ENCODE measurements around the gene ATP6V1G3.
"Not testable (repeated sequence)": the region's sequence is repeated elsewhere in the genome, so short reads cannot be mapped to it uniquely, and the experiment has no call there.

ATP6V1G3 gene

GRCh38 chr1:198540580-198540979 lies at the start of gene ATP6V1G3:
ATP6V1G3 (minus strand) TSS chr1:198540680; CDS start chr1:198540650, 30 bp downstream.
- no peak for DNase-seq (ENCODE audit: low read depth in 1 of 2, low spot score in 1 of 2)

- no peak for DNase-seq (ENCODE audit: low read depth in 1 of 2, low spot score in 1 of 2)
Measured at GRCh38 chr1:198588845-198589244, 48.4 kb upstream of the ATP6V1G3 start.

- no peak for DNase-seq (ENCODE audit: low read depth in 1 of 2, low spot score in 1 of 2)
Measured at GRCh38 chr1:198584163-198584562, 43.7 kb upstream of the ATP6V1G3 start.

GRCh38 chr1:198583209-198583802 lies 42.8 kb upstream of the ATP6V1G3 start:
- not testable (repeated sequence) for DNase-seq (ENCODE audit: low read depth in 1 of 2, low spot score in 1 of 2)

GRCh38 chr1:198577444-198577843 lies 37.0 kb upstream of the ATP6V1G3 start:
- DNase-seq (ENCODE audit: low read depth in 1 of 2, low spot score in 1 of 2), result no peak

GRCh38 chr1:198575798-198576641 lies 35.5 kb upstream of the ATP6V1G3 start:
- DNase-seq (ENCODE audit: low read depth in 1 of 2, low spot score in 1 of 2), result no peak

GRCh38 chr1:198575292-198575691 lies 34.8 kb upstream of the ATP6V1G3 start:
- DNase-seq (ENCODE audit: low read depth in 1 of 2, low spot score in 1 of 2), result no peak

GRCh38 chr1:198574325-198574724 lies 33.8 kb upstream of the ATP6V1G3 start:
- no peak for DNase-seq (ENCODE audit: low read depth in 1 of 2, low spot score in 1 of 2)

- DNase-seq (ENCODE audit: low read depth in 1 of 2, low spot score in 1 of 2), result no peak
Measured at GRCh38 chr1:198564716-198565115, 24.2 kb upstream of the ATP6V1G3 start.

- no peak for DNase-seq (ENCODE audit: low read depth in 1 of 2, low spot score in 1 of 2)
Measured at GRCh38 chr1:198564157-198564556, 23.7 kb upstream of the ATP6V1G3 start.

- no peak for DNase-seq (ENCODE audit: low read depth in 1 of 2, low spot score in 1 of 2)
Measured at GRCh38 chr1:198563583-198563982, 23.1 kb upstream of the ATP6V1G3 start.

GRCh38 chr1:198560161-198560560 lies 19.7 kb upstream of the ATP6V1G3 start:
- no peak for DNase-seq (ENCODE audit: low read depth in 1 of 2, low spot score in 1 of 2)

- no peak for DNase-seq (ENCODE audit: low read depth in 1 of 2, low spot score in 1 of 2)
Measured at GRCh38 chr1:198559362-198559761, 18.9 kb upstream of the ATP6V1G3 start.

GRCh38 chr1:198558402-198558801 lies 17.9 kb upstream of the ATP6V1G3 start:
- no peak for DNase-seq (ENCODE audit: low read depth in 1 of 2, low spot score in 1 of 2)

- DNase-seq (ENCODE audit: low read depth in 1 of 2, low spot score in 1 of 2), result peak; percentile 2 to 16
Measured at GRCh38 chr1:198556971-198557370, 16.5 kb upstream of the ATP6V1G3 start.

GRCh38 chr1:198552668-198553416 lies 12.4 kb upstream of the ATP6V1G3 start:
- no peak for DNase-seq (ENCODE audit: low read depth in 1 of 2, low spot score in 1 of 2)

GRCh38 chr1:198550941-198551524 lies 10.6 kb upstream of the ATP6V1G3 start:
- DNase-seq (ENCODE audit: low read depth in 1 of 2, low spot score in 1 of 2), result no peak

- no peak for DNase-seq (ENCODE audit: low read depth in 1 of 2, low spot score in 1 of 2)
Measured at GRCh38 chr1:198549866-198550265, 9.4 kb upstream of the ATP6V1G3 start.

- no peak for DNase-seq (ENCODE audit: low read depth in 1 of 2, low spot score in 1 of 2)
Measured at GRCh38 chr1:198548890-198549289, 8.4 kb upstream of the ATP6V1G3 start.

- DNase-seq (ENCODE audit: low read depth in 1 of 2, low spot score in 1 of 2), result no peak
Measured at GRCh38 chr1:198545156-198545555, 4.7 kb upstream of the ATP6V1G3 start.

GRCh38 chr1:198544265-198544664 lies 3.8 kb upstream of the ATP6V1G3 start:
- no peak for DNase-seq (ENCODE audit: low read depth in 1 of 2, low spot score in 1 of 2)
